NOMO-1 treated with dmso at 0.1 percent for 144 hours (cell line): ENCODE results near the gene GBP5.
"Not testable (repeated sequence)": the region's sequence is repeated elsewhere in the genome, so short reads cannot be mapped to it uniquely, and the experiment has no call there.

ENCODE experiments used
- DNase-seq: peaks from one replicate; lab custom pipeline; 2025; ENCODE audit not compliant: unreplicated experiment; lab: John Stamatoyannopoulos, UW

The GBP5 gene, protein sequence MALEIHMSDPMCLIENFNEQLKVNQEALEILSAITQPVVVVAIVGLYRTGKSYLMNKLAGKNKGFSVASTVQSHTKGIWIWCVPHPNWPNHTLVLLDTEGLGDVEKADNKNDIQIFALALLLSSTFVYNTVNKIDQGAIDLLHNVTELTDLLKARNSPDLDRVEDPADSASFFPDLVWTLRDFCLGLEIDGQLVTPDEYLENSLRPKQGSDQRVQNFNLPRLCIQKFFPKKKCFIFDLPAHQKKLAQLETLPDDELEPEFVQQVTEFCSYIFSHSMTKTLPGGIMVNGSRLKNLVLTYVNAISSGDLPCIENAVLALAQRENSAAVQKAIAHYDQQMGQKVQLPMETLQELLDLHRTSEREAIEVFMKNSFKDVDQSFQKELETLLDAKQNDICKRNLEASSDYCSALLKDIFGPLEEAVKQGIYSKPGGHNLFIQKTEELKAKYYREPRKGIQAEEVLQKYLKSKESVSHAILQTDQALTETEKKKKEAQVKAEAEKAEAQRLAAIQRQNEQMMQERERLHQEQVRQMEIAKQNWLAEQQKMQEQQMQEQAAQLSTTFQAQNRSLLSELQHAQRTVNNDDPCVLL

DNA sequence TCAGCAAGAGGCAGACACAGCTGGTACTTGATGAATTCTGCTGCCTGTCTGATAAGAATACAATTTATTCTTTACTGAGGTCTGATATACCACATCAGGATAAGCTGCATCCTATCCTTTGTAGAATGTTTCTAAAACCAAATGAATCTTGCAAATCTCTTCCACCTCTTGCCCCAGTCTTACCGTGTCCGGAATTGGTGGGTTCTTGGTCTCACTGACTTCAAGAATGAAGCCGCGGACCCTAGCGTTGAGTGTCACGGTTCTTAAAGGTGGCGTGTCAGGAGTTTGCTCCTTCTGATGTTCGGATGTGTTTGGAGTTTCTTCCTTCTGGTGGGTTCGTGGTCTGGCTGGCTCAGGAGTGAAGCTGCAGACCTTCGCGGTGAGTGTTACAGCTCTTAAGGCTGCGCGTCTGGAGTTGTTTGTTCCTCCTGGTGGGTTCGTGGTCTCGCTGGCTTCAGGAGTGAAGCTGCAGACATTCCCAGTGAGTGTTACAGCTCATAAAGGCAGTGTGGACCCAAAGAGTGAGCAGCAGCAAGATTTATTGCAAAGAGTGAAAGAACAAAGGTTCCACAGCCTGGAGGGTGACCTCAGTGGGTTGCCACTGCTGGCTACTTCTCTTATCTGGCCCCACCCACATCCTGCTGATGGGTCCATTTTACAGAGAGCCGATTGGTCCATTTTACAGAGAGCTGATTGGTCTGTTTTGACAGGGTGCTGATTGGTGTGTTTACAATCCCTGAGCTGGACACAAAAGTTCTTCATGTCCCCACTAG, at the start of gene GBP5:
Gene GBP5 (minus strand): TSS at position 592 of the 773 bp plus-strand sequence. CDS start 3,305 bp downstream, outside the sequence.
- DNase-seq: peak; percentile 16

DNA sequence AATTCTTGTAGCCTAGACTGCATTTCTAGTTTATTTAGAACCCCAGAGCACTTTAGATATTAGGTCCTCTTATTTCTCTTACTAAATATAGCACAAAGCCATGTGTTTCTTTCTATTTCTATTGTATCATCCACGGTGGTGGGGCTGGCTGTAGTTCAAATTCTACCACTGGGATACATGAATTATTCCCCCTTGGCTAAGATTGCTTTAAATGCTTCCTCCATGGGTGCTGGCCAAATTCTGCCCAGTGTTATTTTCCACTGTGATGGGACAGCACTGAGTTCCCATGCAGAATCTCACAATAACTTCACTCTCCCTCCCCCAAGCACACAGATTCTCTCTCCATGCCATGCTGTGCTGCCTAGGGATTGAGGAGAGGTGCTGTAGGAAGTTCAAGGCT, 49.7 kb upstream of the GBP5 start:
- no peak for DNase-seq

DNA sequence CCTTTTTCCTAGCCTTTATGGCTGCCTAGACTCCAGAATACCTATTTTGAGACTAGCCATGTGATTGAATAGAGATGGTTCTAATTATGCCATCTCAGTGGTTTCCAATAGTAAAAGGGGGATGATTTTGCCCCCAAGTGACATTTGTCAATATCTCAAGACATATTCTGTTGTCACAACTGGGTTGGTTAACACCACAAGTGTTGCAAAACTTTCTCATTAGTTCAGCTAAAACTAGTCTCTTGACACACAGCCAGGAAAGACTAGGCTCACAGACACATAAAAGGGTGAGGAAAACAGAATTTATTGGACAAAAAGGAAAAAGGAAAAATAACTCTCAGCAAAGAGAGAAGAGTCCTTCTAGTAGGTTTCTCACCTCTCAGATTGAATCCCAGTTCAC, 39.9 kb upstream of the GBP5 start:
- no peak for DNase-seq

DNA sequence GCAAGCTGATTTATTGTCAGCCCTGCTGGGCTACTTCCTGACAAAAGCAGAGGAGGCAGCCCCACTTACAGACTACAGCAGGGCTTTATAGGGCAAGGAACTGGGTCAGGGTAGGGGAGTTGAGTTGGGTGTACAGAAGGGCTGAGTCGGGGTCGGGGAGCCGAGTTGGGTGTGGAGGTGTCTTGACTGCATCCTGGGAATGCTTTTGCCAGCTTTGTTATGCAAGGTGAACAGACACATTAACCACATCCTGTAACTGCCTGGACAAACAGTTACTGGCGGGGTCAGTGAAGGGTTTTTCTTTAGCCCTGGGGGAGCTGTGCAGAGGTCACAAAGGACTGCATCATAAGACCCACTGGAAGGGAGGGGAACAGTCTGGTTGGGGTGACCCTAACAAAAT, 39.1 kb upstream of the GBP5 start:
- DNase-seq: no peak

DNA sequence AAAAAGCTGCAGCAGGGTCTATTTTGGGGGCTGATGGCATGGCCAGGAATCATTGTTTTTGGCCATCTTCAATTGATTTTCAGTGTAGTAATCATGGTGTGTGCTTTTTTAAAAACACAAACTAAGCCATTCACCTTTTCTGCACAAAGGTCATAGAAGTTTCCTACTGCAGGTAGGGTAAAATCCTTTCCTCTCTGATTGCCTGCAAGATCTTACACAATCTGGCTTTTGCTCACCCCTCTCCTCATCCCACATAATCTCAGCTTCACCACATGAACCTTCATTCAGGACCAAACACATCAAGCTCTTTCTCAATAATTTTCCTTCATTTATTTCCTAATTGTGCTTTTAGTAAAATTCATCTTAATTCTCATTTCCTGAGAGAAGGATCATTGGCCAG, 38.3 kb upstream of the GBP5 start:
- no peak for DNase-seq

DNA sequence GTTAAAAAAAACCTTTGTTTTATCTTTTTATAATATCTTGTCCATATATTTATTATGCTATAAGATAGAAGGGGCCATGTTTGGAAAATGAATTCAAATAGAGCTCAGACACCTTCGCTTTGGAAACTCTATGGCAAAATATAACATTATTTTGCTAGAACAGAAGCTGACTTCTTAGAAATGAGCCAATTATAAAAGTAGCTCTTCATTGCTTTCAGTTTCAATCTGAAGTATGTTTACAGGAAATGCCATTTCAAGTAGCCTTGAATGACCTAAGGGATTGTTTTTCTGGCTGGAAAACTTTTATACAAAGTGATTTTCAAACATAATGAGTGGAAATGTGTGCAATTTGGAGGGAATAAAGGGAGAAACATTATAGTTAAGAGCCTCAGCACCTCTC, 37.8 kb upstream of the GBP5 start:
- DNase-seq: no peak

DNA sequence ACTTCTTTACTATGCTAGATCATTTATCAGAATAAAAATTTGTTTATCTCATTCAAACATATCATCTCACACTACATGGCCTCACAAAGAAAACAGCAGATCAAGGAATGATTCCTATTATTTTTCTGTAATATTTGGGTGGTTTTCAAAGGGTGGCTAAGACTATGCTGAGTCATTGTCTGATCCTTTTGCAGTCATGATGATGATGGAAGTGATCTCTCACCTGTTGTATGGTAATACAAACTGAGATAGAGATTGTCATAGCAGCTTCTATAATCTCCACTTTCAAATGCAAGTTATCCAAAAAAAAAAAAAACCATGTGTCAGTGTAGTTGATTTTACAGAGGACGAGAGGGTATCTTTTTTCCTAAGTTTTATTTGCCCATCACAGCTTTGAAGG, 37.2 kb upstream of the GBP5 start:
- no peak for DNase-seq

DNA sequence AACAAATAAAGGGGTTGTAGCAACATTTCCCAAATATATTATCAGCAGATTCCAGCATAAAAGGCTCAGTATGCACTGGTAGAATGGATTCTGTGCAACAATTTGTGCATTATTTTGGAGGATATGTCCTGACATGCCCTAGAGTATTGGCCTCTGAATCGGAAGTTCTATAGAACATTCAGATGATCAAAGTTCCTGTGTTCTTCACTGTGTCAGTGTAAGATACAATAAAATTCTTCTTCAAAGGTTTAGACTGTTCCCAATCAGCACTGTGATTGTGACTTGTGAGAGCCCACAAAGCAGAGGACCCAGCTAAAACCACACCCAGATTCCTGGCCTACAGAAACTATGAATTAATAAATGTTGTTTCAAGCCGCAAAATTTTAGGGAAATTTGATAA, 33.6 kb upstream of the GBP5 start:
- DNase-seq: no peak

DNA sequence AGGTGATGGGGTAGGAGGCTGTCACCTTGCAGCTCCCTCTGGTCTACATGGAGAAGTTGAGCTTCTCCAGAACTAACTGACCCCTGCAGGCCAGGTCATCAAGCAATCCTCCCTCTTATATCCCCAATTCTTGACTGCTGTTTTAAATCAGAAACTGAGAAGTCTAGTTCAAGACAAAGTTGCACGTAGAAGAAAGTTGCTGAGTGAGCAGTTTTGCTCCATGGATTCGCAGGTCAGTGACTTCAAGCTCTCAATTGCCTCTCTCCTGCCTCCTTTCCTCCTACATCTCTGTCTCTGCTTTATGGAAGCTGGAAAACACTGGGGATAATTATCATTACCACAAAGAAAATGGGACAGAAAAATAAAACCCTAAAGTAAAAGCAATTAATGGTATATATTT, 32.8 kb upstream of the GBP5 start:
- DNase-seq: no peak

DNA sequence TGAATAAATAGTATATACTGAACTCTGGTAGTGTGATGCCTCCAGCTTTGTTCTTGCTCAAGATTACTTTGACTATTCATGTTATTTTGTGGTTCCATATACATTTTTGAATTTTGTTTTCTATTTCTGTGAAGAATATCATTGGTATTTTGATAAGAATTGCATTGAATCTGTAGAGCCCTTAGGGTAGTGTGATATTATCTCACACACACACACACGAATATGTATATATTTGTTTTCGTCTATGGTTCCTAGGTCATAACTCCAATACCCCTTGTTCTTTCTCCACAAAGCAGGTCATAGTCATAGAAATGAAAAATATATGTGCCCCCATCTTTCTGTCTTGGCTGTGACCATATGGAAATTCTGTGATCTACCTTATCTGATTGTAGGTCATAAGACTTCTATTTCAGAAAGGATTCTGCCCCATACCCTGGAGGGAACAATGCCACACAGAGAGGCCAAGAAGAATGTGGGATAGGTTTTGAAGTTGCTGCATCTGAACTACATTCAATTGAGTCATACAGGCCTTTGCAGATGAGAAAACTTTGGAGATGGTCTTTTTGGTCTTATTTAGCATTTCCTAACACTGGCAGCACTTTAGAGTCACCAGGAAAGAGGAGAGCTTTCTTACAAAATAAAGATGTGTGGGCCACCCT, 32.0 kb upstream of the GBP5 start:
- DNase-seq: no peak

DNA sequence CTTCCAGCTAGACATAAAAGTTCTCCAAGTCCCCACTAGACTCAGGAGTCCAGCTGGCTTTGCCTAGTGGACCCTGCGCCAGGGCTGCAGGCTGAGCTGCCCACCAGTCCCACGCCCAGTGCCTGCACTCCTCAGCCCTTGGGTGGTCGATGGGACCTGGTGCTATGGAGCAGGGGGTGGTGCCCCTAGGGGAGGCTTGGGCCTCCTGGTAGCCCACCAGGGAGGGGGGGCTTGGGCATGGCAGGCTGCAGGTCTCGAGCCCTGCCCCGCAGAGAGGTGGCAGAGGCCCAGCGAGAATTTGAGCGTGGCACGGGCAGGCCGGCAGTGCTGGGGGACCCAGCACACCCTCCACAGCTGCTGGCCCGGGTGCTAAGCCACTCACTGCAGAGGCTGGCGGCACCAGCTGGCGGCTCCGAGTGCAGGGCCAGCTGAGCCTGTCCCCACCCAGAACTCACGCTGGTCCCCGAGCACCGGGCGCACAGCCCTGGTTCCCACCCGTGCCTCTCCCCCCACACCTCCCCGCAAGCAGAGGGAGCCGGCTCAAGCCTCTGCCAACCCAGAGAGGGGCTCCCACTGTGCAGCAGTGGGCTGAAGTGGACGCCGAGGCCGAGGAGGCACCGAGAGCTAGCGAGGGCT, 30.2 kb upstream of the GBP5 start:
- DNase-seq: no peak

DNA sequence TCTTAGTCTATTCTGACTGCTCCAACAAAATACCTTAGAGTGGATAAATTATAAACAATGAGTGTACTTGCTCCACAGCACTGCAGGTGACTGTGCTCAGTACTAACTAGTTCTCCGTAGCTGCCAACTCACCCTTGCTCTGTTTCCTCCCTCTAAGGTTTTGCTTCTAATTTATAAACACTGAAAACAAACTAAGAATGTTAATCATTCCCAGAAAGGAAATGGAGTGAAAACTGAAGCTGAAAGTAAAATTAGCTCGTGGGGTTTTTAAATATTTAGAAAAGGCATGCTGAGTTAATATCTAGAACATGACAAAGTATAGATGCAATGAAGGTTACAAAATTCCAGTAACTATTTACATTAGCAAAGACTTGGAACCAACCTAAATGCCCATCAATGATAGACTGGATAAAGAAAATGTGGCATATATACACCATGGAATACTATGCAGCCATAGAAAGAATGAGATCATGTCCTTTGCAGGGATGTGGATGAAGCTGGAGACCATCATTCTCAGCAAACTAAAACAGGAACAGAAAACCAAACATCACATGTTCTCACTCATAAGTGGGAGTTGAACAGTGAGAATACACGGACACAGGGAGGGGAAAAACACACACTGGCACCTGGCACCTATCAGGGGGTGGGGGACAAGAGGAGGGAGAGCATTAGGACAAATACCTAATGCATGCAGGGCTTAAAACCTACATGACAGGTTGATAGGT, 27.2 kb upstream of the GBP5 start:
- DNase-seq: not testable (repeated sequence)

DNA sequence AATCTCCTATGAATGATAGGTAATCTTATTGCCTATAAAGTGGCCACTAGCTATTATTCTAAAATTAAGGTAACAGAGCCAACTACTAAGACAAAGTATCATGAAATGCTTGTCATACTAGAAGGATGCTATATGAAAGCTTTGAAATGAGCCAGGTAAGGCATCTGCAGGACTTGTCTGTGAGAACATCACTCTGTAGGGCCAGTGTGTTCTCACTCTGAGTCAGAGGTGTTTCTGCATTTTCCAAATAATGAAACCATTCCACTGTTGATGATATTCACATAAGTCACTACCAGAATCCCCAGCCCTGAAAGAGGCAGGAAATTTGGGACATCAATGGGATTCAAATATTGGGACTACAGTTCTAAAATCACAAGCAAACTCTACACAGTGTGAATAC, 25.8 kb upstream of the GBP5 start:
- DNase-seq: no peak

DNA sequence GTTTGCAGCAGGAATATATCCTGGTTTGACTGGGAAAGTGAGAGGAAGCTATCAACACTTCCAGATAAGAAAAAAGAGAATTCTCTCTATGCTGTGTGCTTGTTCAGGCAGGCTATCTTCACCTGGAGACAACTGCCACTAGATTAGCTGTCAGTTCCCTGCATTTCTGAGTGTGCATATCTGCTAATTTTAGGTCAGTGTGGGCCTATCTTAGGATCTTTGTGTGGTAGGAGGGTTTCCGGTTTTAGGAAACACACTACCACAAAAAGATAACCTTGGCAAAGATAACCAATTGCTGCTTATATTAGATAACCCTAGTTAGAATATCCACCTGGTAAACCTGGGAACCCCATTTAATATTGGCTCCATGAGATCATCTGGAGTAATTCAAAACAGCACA, 22.5 kb upstream of the GBP5 start:
- DNase-seq: no peak

DNA sequence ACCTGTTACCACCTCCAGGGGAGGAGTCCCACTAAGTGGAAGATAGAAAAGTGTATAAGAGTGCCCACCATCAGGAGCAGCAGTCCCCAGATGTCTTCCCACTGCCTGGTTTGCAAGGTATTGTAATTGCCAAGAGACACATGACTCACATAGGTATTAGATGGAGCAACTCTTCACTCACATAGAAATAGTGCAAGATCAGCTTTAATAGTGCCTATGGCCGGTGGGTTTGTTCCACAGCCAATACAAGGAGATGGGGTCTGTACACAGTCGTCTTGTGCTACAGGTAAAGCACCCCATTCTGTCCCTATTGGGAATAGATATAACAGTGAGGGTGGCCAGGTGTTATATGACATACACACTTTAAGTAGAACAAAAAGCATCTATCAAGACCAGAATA, 18.6 kb upstream of the GBP5 start:
- DNase-seq: no peak

DNA sequence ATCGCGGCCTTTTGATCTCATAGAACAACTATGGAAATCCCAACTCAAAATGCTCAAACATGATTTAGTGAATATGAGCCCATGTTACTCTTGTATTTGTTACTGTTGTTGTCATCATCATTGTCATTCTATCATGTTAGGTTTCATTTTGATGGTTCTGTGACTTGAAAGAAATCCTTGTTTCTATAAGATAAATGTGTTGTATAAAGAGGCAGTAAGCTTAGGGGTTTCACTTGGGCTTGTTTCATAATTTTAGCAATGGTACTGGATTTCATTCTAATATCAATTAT, 15.3 kb upstream of the GBP5 start:
- DNase-seq: no peak

DNA sequence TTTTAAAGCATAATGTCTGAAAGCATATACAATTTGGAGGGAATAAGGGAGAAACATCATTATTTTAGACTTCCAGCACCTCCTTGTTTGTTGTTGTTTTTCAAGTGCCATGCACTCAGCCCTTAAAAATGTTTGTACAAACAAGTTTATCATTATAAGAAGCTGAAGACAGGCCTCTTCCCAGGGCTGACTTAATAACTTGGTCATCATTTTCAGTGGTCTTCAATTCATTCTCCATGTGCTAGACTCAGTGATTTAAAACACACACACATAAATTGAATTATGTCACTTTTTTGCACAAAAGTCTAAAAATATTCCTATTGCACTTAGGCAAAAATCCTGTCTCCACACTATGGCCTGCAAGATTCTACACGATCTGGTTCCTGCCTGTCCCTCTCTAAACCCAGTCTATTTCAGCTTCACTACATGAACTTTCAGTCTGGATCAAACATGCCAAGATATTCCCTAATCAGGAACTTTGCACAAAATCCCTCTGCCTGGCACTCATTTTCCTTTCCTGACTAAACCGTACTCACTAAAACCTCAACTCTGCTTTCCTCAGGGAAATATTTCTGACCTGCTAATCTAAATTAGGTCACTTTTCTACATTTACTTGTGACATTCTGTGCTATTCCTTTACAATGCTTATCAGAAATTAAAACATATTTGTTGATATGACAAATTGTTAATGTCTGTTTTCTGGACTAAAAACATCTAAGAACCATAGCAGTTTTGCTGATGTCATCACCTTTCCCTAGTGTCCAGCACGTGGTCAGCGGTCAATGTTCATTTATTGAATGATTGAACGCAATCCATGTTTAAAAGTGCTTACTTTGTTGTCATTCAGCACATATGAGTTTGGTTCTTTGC, 14.8 kb upstream of the GBP5 start:
- DNase-seq: no peak

DNA sequence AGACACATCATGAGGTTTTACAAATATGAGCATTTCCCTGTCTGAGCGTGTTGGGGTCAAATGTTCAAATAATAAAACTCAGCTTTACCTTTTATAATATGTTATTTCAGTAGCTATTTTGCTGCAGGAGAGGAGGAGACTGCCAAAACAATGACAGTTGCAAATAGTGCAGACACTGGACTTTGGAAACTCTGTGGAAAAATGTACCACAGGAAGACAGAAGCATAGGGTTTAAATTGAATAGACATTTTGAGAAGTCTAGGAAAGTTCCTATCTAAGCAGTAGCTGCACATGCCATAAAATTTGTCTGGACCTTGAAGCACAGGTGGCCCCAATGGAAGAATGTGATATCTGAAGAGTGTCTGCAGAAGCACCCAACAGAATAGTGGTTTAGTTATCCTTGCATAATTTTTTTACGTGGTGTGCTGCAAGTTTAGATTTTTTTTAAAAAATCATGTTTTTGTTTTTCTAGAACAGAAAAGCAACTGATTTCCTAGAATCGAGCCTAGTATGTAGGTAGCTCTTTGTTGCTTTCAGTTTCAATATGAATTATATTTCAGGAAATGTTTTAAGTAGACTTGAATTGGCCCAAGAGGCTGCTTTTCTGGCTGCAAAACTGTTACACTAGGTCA, 14.0 kb upstream of the GBP5 start:
- DNase-seq: no peak

DNA sequence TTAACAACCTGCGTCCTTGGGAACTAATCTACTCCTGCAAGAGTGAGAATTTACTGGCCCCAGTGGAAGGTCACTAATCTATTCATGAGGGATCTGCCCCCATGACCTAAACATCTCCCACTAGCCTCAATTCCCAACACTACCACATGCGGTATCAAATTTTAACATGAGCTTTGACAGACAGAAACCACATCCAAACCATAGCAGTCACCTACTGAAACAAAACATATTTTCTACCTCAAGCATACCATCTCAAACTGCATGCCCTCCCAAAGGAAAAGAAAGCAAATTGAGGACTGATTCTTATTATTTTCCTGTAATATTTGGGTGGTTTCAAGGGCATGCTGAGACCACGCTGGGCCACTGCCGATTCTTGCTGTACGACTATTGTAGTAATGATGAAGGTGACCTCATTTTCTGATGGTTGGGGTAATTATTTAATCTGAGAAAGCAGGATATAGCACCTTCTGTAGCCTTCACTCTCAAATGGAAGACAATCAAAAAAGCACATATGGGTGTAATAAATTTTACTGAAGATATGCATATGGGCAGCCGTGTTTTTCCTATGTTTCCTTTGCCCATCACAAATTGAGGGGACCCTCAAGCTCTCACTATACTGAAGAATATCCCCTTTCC, 13.2 kb upstream of the GBP5 start:
- DNase-seq: no peak
